Neuronal stem cell (in vitro differentiated cells): ENCODE data around the gene SMG7.

Experiments used
- DNase-seq: peaks from one replicate; pipeline ENCODE4 v3.0.0-alpha.2; 2013; ENCODE audit warnings: low spot score
- H2AFZ ChIP-seq: one replicate; pipeline ENCODE4 v1.6.1; 2013; ENCODE audit warnings: mild to moderate bottlenecking, low read length, inconsistent platforms
- H2AK5ac ChIP-seq: 2 replicates; pipeline ENCODE4 v1.6.1; 2013; ENCODE audit warnings: low read depth, mild to moderate bottlenecking, inconsistent platforms, low read length, moderate library complexity, mixed read lengths
- H2BK120ac ChIP-seq: 2 replicates; pipeline ENCODE4 v1.6.1; 2013; ENCODE audit warnings: low read depth, mild to moderate bottlenecking, inconsistent platforms, low read length, moderate library complexity, mixed read lengths
- H2BK12ac ChIP-seq: one replicate; pipeline ENCODE4 v1.6.1; 2013; ENCODE audit warnings: low read length, inconsistent platforms
- H2BK15ac ChIP-seq: 2 replicates; pipeline ENCODE4 v1.6.1; 2013; ENCODE audit warnings: mild to moderate bottlenecking, low read length, inconsistent platforms, mixed read lengths
- H2BK5ac ChIP-seq: one replicate; pipeline ENCODE4 v1.6.1; 2013; ENCODE audit warnings: inconsistent platforms, mild to moderate bottlenecking, low read length, moderate library complexity
- H3K14ac ChIP-seq: one replicate; pipeline ENCODE4 v1.6.1; 2013; ENCODE audit warnings: low read length, inconsistent platforms
- H3K18ac ChIP-seq: 2 replicates; pipeline ENCODE4 v1.6.1; 2013; ENCODE audit warnings: low read length, inconsistent platforms
- H3K23ac ChIP-seq: 2 replicates; pipeline ENCODE4 v1.6.1; 2013; ENCODE audit warnings: low read depth, mild to moderate bottlenecking, mixed read lengths, low read length, inconsistent platforms; ENCODE audit not compliant: poor library complexity
- H3K27ac ChIP-seq: replicated peaks from 3 replicates; pipeline ENCODE4 v1.5.1; 2013; ENCODE audit warnings: low read length, inconsistent platforms
- H3K27me3 ChIP-seq, 3 experiments: 2 replicates each; pipeline ENCODE4 v1.6.1; 2013; ENCODE audit warnings: low read length in 3 of 3, mild to moderate bottlenecking in 2 of 3, inconsistent platforms in 1 of 3, low read depth in 1 of 3, mixed read lengths in 1 of 3, moderate library complexity in 1 of 3; ENCODE audit not compliant: control insufficient read depth in 3 of 3, insufficient read depth in 3 of 3
- H3K36me3 ChIP-seq, 2 donors: replicated peaks in 1 of 2; 2 replicates each; pipeline ENCODE4 v1.6.1; 2013; ENCODE audit warnings: low read length in 2 of 2; ENCODE audit not compliant: control insufficient read depth in 2 of 2, insufficient read depth in 2 of 2
- H3K4ac ChIP-seq: 2 replicates; pipeline ENCODE4 v1.6.1; 2013; ENCODE audit warnings: inconsistent platforms, mild to moderate bottlenecking, low read length, moderate library complexity
- H3K4me1 ChIP-seq, 2 donors: 1 replicate in 1 of 2; 2 replicates in 1 of 2; pipeline ENCODE4 v1.6.1; 2013; ENCODE audit warnings: low read length in 2 of 2, low read depth in 1 of 2; ENCODE audit not compliant: control insufficient read depth in 2 of 2, insufficient read depth in 1 of 2
- H3K4me2 ChIP-seq: one replicate; pipeline ENCODE4 v1.6.1; 2013; ENCODE audit warnings: mild to moderate bottlenecking, low read length, inconsistent platforms; ENCODE audit not compliant: insufficient read depth, poor library complexity, severe bottlenecking
- H3K4me3 ChIP-seq, 2 donors: 2 replicates each; pipeline ENCODE4 v1.5.1; 2013; ENCODE audit warnings: low read length in 2 of 2, mild to moderate bottlenecking in 2 of 2, inconsistent platforms in 1 of 2, moderate library complexity in 1 of 2
- H3K79me1 ChIP-seq: one replicate; pipeline ENCODE4 v1.6.1; 2013; ENCODE audit warnings: low read depth, mild to moderate bottlenecking, inconsistent platforms, low read length, moderate library complexity
- H3K9ac ChIP-seq: one replicate; pipeline ENCODE4 v1.6.1; 2013; ENCODE audit warnings: mild to moderate bottlenecking, low read depth, low read length, inconsistent platforms; ENCODE audit not compliant: poor library complexity
- H3K9me3 ChIP-seq, 2 donors: replicated peaks in 1 of 2; 2 replicates each; pipeline versions ENCODE3 to v1.6.1; 2013; ENCODE audit warnings: low read length in 2 of 2, mild to moderate bottlenecking in 2 of 2, inconsistent platforms in 1 of 2, low read depth in 1 of 2, mixed read lengths in 1 of 2, moderate library complexity in 1 of 2; ENCODE audit not compliant: control insufficient read depth in 2 of 2, insufficient read depth in 1 of 2
- H4K8ac ChIP-seq: one replicate; pipeline ENCODE4 v1.6.1; 2013; ENCODE audit warnings: low read depth, mild to moderate bottlenecking, inconsistent platforms, low read length, moderate library complexity
- H4K91ac ChIP-seq: one replicate; pipeline ENCODE4 v1.6.1; 2013; ENCODE audit warnings: low read length, low read depth, mild to moderate bottlenecking, inconsistent platforms; ENCODE audit not compliant: poor library complexity
- WGBS, 2 donors: extraction: QIAGEN DNeasy Blood & Tissue Kit; methylation state at CpG; one replicate each; pipeline ENCODE4 v1.1.7; 2013; ENCODE audit warnings: missing lambda C conversion rate in 2 of 2, mixed read lengths in 1 of 2; ENCODE audit not compliant: insufficient read length in 2 of 2, insufficient replicate concordance in 1 of 2; ENCODE audit errors: extremely low coverage in 2 of 2; 5-methylcytosine and 5-hydroxymethylcytosine counted together

SMG7 gene

GRCh38 chr1:183597656-183598347 lies 125.5 kb downstream of the SMG7 start:
- Histone ChIP-seq H3K14ac (no peak overlapping the region), H3K27ac (no peak overlapping the region), H4K91ac (no peak overlapping the region), H3K27me3 (peaks cover 0 to 14% (median 0%) of the 10 kb centered on the region in 3 experiments), H3K36me3 (no peaks in the 10 kb centered on the region), H3K9me3 (no peaks in the 10 kb centered on the region), H3K23ac (no peak overlapping the region), H3K79me1 (no peaks in the 10 kb centered on the region), H3K4me3 (no peak overlapping the region), H2AFZ (no peak overlapping the region), H2BK5ac (no peak overlapping the region), H2BK12ac (no peak overlapping the region), H4K8ac (no peak overlapping the region), H3K4me2 (no peak overlapping the region), H2BK120ac (no peak overlapping the region), H3K4me1 (peaks cover 0 to 3% of the 10 kb centered on the region in 2 donors), H3K4ac (no peak overlapping the region), H3K9ac (no peak overlapping the region), H2BK15ac (no peak overlapping the region), H2AK5ac (no peak overlapping the region), H3K18ac (no peak overlapping the region)
- DNase-seq: no peak
- WGBS, 2 donors: no CpG with 5 or more reads among the region's 5 CpGs

- Histone ChIP-seq H3K27ac (no peak overlapping the region), H2BK12ac (no peak overlapping the region), H3K79me1 (no peaks in the 10 kb centered on the region), H3K9me3 (no peaks in the 10 kb centered on the region), H3K4me3 (no peak overlapping the region), H3K4ac (no peak overlapping the region), H3K4me2 (no peak overlapping the region), H3K27me3 (peaks cover 0 to 11% (median 0%) of the 10 kb centered on the region in 3 experiments), H4K8ac (no peak overlapping the region), H2AK5ac (no peak overlapping the region), H2AFZ (no peak overlapping the region), H2BK5ac (no peak overlapping the region), H3K4me1 (peaks cover 0 to 2% of the 10 kb centered on the region in 2 donors), H2BK15ac (no peak overlapping the region), H3K36me3 (no peaks in the 10 kb centered on the region), H2BK120ac (no peak overlapping the region), H3K23ac (no peak overlapping the region), H3K9ac (no peak overlapping the region), H3K14ac (no peak overlapping the region), H3K18ac (no peak overlapping the region), H4K91ac (no peak overlapping the region)
- DNase-seq: no peak
- no CpG with 5 or more reads among the region's 2 CpGs for WGBS, 2 donors
Observed at GRCh38 chr1:183598386-183598785, 126.1 kb downstream of the SMG7 start.

- Histone ChIP-seq H3K14ac (no peak overlapping the region), H2AFZ (no peak overlapping the region), H4K8ac (no peak overlapping the region), H3K4me3 (no peak overlapping the region), H2BK120ac (no peak overlapping the region), H4K91ac (no peak overlapping the region), H3K23ac (no peak overlapping the region), H3K4me2 (no peak overlapping the region), H2BK5ac (no peak overlapping the region), H3K18ac (no peak overlapping the region), H2BK12ac (no peak overlapping the region), H3K4me1 (no peaks in the 10 kb centered on the region), H2BK15ac (no peak overlapping the region), H3K27ac (no peak overlapping the region), H3K4ac (no peak overlapping the region), H3K79me1 (no peaks in the 10 kb centered on the region), H3K9ac (no peak overlapping the region), H3K9me3 (no peaks in the 10 kb centered on the region), H2AK5ac (no peak overlapping the region), H3K27me3 (peaks cover 0 to 12% (median 0%) of the 10 kb centered on the region in 3 experiments), H3K36me3 (no peaks in the 10 kb centered on the region)
- WGBS, 2 donors: no CpG with 5 or more reads among the region's 3 CpGs
- DNase-seq: no peak
Observed at GRCh38 chr1:183600136-183600535, 127.8 kb downstream of the SMG7 start.

GRCh38 chr1:183600634-183601033 lies 128.3 kb downstream of the SMG7 start:
- no peak for DNase-seq
- Histone ChIP-seq H2BK5ac (no peak overlapping the region), H3K9ac (no peak overlapping the region), H2BK12ac (no peak overlapping the region), H4K8ac (no peak overlapping the region), H3K23ac (no peak overlapping the region), H3K79me1 (no peaks in the 10 kb centered on the region), H2BK120ac (no peak overlapping the region), H4K91ac (no peak overlapping the region), H3K36me3 (no peaks in the 10 kb centered on the region), H2AK5ac (no peak overlapping the region), H3K14ac (no peak overlapping the region), H3K18ac (no peak overlapping the region), H3K4ac (no peak overlapping the region), H3K9me3 (no peaks in the 10 kb centered on the region), H3K4me3 (no peak overlapping the region), H2BK15ac (no peak overlapping the region), H2AFZ (no peak overlapping the region), H3K4me2 (no peak overlapping the region), H3K27me3 (peaks cover 0 to 16% (median 0%) of the 10 kb centered on the region in 3 experiments), H3K4me1 (no peaks in the 10 kb centered on the region), H3K27ac (no peak overlapping the region)
- WGBS, 2 donors: no CpG with 5 or more reads among the region's 3 CpGs
